Endothelial cell (in vitro differentiated cells): ENCODE measurements around the gene TBC1D24. TPM values are rescaled to one million over a fixed set of nuclear protein-coding genes. Genes with fewer than 3 reads are reported as not detected.

ENCODE experiments used
- DNase-seq: peaks from one replicate; pipeline ENCODE4 v3.0.0; 2021; ENCODE audit warnings: low spot score
- H3K27ac Mint-ChIP-seq: one replicate; pipeline ENCODE4 v1.8.0; 2021; ENCODE audit warnings: mixed read lengths, inconsistent platforms; ENCODE audit not compliant: unreplicated experiment
- H3K27me3 Mint-ChIP-seq: one replicate; pipeline ENCODE4 v1.8.0; 2021; ENCODE audit warnings: mild to moderate bottlenecking, moderate library complexity, mixed read lengths, inconsistent platforms; ENCODE audit not compliant: unreplicated experiment
- H3K36me3 Mint-ChIP-seq: one replicate; pipeline ENCODE4 v1.8.0; 2021; ENCODE audit warnings: mild to moderate bottlenecking, low read depth, mixed read lengths, inconsistent platforms; ENCODE audit not compliant: unreplicated experiment
- H3K4me1 Mint-ChIP-seq: one replicate; pipeline ENCODE4 v1.8.0; 2021; ENCODE audit warnings: mild to moderate bottlenecking, mixed read lengths, inconsistent platforms; ENCODE audit not compliant: unreplicated experiment
- H3K4me3 Mint-ChIP-seq: one replicate; pipeline ENCODE4 v1.8.0; 2021; ENCODE audit warnings: mild to moderate bottlenecking, mixed read lengths, inconsistent platforms; ENCODE audit not compliant: unreplicated experiment
- H3K9me3 Mint-ChIP-seq: one replicate; pipeline ENCODE4 v1.8.0; 2021; ENCODE audit warnings: mixed read lengths, inconsistent platforms; ENCODE audit not compliant: unreplicated experiment
- total RNA-seq: library from RNA; stranded (reverse); fragmentation: NEBNext Ultra II Directional; extraction: Animal tissue kit (Norgen Biotek cat#: 25700); gene quantifications from one replicate; pipeline ENCODE4 v1.2.1, GENCODE V29; 2021; ENCODE audit not compliant: unreplicated experiment
- TF ChIP-seq, protein P1 (sequence below): fragments of 200-600 bp; sonication (generic); IDR thresholded peaks from one replicate; pipeline ENCODE4 v1.5.0; 2021; ENCODE audit warnings: antibody characterized with exemption; ENCODE audit not compliant: unreplicated experiment

The TBC1D24 gene
- total RNA-seq, 1 donor from 2014 or later = 17.3 TPM

DNA sequence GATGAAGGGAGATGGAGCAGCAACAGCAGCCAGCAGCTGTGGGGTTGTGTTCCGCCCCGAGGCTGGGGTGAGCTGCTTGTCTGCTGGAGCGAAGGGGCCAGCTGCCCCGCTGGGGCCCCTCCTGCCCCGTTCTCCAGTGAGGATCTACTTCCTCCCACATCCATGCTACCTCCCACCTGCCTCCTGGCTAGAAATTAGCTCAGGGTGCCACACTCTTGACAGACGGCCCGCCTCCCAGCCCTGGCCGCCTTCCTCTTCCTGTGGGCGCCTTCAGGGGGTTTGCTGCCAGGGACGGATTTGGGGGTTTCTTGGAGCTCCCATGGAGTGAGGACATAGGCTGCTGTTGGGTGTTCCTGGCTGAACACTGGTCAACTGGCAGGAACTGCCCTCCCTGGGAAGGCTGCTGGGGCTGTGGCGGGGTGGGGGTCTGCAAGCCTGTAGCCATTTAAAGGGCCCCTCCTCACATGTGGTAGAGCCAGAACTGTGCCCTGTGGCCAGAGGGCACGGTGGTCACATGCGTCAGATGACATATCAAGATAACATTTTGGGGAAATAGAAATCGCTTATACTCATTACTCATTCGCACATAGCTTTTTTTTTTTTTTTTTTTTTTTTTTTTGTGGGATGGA is 13.1 kb downstream of the TBC1D24 start:
- Mint-ChIP-seq H3K4me3 (no peak overlapping the region), H3K4me1 (peaks cover 10% of the 10 kb centered on the region), H3K36me3 (no peaks in the 10 kb centered on the region), H3K9me3 (no peaks in the 10 kb centered on the region), H3K27me3 (peaks cover 11% of the 10 kb centered on the region), H3K27ac (no peak overlapping the region)
- no peak for DNase-seq
- TF ChIP-seq, protein P1, sequence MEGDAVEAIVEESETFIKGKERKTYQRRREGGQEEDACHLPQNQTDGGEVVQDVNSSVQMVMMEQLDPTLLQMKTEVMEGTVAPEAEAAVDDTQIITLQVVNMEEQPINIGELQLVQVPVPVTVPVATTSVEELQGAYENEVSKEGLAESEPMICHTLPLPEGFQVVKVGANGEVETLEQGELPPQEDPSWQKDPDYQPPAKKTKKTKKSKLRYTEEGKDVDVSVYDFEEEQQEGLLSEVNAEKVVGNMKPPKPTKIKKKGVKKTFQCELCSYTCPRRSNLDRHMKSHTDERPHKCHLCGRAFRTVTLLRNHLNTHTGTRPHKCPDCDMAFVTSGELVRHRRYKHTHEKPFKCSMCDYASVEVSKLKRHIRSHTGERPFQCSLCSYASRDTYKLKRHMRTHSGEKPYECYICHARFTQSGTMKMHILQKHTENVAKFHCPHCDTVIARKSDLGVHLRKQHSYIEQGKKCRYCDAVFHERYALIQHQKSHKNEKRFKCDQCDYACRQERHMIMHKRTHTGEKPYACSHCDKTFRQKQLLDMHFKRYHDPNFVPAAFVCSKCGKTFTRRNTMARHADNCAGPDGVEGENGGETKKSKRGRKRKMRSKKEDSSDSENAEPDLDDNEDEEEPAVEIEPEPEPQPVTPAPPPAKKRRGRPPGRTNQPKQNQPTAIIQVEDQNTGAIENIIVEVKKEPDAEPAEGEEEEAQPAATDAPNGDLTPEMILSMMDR = no peak

DNA sequence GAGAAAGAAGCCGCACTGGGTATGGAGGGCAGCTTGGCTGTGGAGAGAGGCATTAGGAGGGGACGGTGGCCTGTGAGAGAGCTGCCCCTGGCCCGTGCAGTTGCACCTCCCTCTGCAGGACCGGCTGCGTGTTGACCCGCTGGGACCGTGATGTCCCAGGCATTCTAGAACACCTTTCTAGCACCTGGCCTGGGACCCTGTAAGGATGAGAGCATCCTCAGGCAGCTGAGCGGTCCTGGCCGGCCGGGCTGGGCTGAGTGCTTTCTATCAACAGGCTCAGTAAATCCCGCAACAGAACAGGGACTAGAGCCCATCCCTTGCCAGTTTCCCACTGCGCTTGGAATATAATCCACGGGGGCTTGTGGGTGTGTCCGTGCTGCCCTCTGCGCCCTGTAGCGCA is 14.7 kb downstream of the TBC1D24 start:
- Mint-ChIP-seq H3K9me3 (no peaks in the 10 kb centered on the region), H3K27ac (no peak overlapping the region), H3K36me3 (no peaks in the 10 kb centered on the region), H3K27me3 (peaks cover 4% of the 10 kb centered on the region), H3K4me3 (no peak overlapping the region), H3K4me1 (peaks cover 10% of the 10 kb centered on the region)
- TF ChIP-seq, protein P1 = no peak
- DNase-seq = no peak

DNA sequence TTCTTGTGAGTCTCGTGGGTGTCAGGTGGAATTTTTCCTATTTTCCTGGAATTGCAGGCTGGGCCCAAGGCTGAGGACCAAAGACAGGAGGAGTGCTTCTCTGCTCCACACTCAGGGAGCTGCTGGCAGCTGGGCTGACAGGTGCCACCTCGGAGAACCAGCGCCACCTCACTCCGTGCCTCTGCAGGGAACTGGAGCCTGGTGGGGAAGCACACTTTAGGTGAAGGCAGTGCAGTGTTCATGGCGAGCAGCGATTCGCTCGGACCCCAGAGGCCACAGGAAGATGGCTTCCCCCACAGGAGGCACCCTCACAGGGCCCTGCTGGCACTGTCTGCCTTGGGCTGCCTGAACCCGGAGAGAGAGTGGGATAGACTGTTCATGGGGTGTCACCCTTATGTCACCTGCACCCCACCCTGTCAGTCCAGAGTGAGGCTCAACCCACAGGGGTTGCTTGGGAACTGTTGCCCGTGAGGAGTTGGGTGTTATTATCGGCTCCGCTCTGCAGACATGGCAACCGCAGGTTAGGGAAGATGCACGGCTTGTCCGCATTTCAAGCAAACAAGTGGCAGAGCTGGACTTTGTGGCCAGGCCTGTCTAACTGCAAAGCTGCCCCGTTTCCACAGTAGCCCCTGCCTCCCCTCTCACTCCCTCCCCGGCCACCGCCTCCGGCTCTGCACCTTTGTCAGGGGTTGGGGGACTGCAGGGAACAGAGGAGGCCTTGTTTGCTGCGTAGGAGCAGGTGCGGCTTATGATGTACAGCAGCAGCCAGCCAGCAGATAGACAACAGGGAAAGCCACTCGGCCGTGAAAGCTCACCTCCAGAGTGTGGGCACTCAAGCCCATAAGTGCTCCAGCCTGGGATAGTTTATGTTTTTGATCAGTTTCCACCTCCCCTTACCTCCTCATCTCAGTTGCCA is 15.5 kb downstream of the TBC1D24 start:
- Mint-ChIP-seq H3K9me3 (no peaks in the 10 kb centered on the region), H3K27me3 (peaks cover 2% of the 10 kb centered on the region), H3K4me1 (peaks cover 10% of the 10 kb centered on the region), H3K36me3 (no peaks in the 10 kb centered on the region), H3K4me3 (no peak overlapping the region), H3K27ac (no peak overlapping the region)
- TF ChIP-seq, protein P1 = no peak
- no peak for DNase-seq

DNA sequence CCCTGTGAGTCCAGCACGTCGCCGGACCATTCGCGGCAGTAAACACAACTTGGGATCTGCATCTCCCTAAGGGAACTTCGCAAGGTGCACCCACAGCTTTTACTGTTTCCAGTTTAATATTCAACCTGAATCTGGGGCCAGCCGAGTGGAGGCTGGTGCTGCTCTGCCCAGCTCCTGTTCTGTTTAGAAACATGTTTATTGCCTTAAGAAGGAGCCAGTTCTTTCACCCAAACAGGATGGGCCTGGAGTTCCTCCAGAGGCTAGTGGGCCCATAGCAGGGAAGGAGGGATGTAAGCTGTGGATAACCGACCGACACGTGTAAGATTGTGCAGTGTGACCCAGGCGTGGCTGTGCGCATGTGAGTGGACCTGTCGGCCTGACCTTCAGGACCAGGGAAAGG is 17.4 kb downstream of the TBC1D24 start:
- no peak overlapping the region for H3K4me3 Mint-ChIP-seq
- TF ChIP-seq, protein P1 = no peak
- peaks cover 2% of the 10 kb centered on the region for H3K27me3 Mint-ChIP-seq
- peaks cover 3% of the 10 kb centered on the region for H3K4me1 Mint-ChIP-seq
- no peak for DNase-seq
- H3K27ac Mint-ChIP-seq = no peak overlapping the region
- H3K36me3 Mint-ChIP-seq = peaks cover under 1% of the 10 kb centered on the region
- no peaks in the 10 kb centered on the region for H3K9me3 Mint-ChIP-seq

DNA sequence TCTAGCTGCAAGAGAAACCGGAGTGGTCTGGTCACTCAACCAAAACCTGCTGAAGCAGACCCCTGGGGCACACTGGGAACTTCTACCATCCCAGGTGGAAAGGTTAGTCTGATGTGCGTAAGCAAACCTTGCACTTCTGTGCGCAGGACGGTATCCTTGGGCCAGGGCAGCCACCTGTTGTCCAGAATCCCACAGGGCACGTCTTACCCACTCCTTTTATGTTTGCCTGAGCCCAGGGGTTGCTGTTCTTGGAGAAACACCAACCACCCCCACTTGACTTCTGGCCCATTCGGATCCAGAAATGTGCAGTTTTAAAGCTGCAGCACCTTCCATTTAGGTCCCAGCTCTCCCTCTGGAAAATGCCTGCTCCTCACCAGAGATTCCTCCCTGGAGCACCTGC is 18.7 kb downstream of the TBC1D24 start:
- TF ChIP-seq, protein P1 = no peak
- Mint-ChIP-seq H3K27me3 (peaks cover 3% of the 10 kb centered on the region), H3K27ac (no peak overlapping the region), H3K4me1 (no peaks in the 10 kb centered on the region), H3K4me3 (no peak overlapping the region), H3K36me3 (peaks cover 7% of the 10 kb centered on the region), H3K9me3 (no peaks in the 10 kb centered on the region)
- no peak for DNase-seq
